ENCODE measurements around the gene BTNL3. TPM values are rescaled to one million over a fixed set of nuclear protein-coding genes. Genes with fewer than 3 reads are reported as not detected.

Gene BTNL3
- total RNA-seq, 2 experiments from 2014 or later = not detected

DNA sequence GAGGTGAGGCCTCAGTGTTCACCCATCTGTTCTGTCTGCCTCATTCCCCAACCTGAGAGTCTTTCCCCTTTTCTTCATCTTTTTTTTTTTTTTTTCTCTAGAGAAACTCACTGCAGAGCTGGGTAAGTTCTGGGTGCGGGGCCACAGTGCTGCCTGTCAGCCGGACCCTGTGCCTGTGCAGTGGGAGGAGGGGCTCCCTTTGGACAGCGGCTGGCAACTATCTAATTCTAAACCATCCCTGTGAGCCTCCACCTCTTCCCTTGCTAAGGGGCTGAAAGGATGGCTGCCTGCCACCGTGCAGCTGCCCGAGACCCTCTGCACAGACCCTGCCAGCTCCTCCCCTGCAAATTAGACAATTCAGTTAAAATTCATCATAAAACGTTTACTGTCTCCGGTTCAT lies 65.5 kb downstream of the BTNL3 start:
- intact Hi-C loops (cut with micrococcal nuclease) = loop anchor here (10.0 kb wide), 1 partner anchor 189 kb away; the partner anchor contains the start of gene ZFP62
- ChIA-PET POLR2A (no interaction called here), CTCF (no interaction called here)
- Mint-ChIP-seq H3K4me1 (ENCODE audit: low read depth) (peaks cover 10% of the 10 kb centered on the region), H3K27me3 (peaks cover 79% of the 10 kb centered on the region), H3K9me3 (no peaks in the 10 kb centered on the region), H3K27ac (no peak overlapping the region), H3K4me3 (no peak overlapping the region), H3K36me3 (no peaks in the 10 kb centered on the region)
- no peak for DNase-seq

DNA sequence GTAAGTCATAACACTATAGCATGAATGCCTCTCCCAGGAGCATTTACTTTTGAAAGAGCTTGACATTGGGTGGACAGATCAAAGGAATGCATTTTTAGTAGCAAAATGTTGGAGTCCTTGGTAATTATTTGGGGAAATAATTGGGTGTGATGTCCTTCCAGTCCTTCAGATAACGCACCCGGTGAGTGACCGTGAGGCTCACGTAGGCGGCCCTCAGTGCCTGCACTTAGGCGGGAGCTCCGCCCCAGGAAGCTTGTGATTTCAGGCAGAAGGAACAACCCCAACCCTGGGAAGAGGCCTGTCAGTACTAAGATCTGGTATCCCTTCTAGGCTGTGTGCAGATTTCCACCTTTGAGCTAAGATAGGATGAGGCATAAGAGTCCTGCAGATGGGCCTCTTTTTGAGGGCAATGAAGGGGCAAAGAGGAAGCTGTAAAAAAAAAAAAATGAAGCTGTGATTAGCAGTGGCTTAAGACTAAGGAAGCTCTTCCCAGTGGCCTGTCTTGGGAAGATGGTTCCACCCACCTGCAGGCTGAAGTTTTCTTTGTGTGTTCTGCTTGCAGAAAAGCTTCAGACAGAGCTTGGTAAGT lies 66.3 kb downstream of the BTNL3 start:
- H3K27ac Mint-ChIP-seq = no peak overlapping the region
- CTCF ChIA-PET = no interaction called here
- H3K36me3 Mint-ChIP-seq = no peaks in the 10 kb centered on the region
- POLR2A ChIA-PET = interaction anchor here (0.6 kb wide), 1 partner anchor 232 kb away, joined by 5 read pairs; no protein-coding TSS in a partner anchor
- H3K27me3 Mint-ChIP-seq = peaks cover 73% of the 10 kb centered on the region
- DNase-seq = no peak
- intact Hi-C loops (cut with micrococcal nuclease) = loop anchor here (10.0 kb wide), 1 partner anchor 190 kb away; the partner anchor contains the start of gene ZFP62
- no peaks in the 10 kb centered on the region for H3K9me3 Mint-ChIP-seq
- peaks cover 10% of the 10 kb centered on the region for H3K4me1 Mint-ChIP-seq (ENCODE audit: low read depth)
- H3K4me3 Mint-ChIP-seq = no peak overlapping the region

Small RNA genes lying within 50 kb of the gene (microRNA-seq; reads per million reads assigned to microRNA genes)
- not detected for gene MIR8089 (ENCODE audit: borderline microRNAs expressed, borderline number of aligned reads, borderline replicate concordance)

Other genes with a start within 250 kb of the BTNL3 start
- not detected for gene OR2Y1, start 248.8 kb upstream of the BTNL3 start, total RNA-seq
- gene MGAT1, start 186.0 kb upstream of the BTNL3 start, total RNA-seq = 100 to 1,000 TPM; 101 to 106 TPM
- gene ZFP62, start 127.6 kb upstream of the BTNL3 start, total RNA-seq = 10 to 100 TPM; 17.9 to 20.5 TPM
- not detected for gene BTNL8, start 89.7 kb upstream of the BTNL3 start, total RNA-seq
- not detected for gene BTNL9, start 51.4 kb downstream of the BTNL3 start, total RNA-seq
- gene OR2V1, start 142.3 kb downstream of the BTNL3 start, total RNA-seq = not detected
- gene OR2V2, start 158.7 kb downstream of the BTNL3 start, total RNA-seq = not detected
- gene TRIM7, start 216.3 kb downstream of the BTNL3 start, total RNA-seq = 1 to 10 TPM; 2.9 to 3.5 TPM
- gene TRIM41, start 234.4 kb downstream of the BTNL3 start, total RNA-seq = 10 to 100 TPM; 35.3 to 36.4 TPM

All from activated CD4-positive, alpha-beta memory T cell treated with anti-CD3 and anti-CD28 coated beads for 36 hours (primary cell).